Esophagus muscularis mucosa (tissue), 4 donors: ENCODE data around the gene NUSAP1.

Experiments used
- EP300 ChIP-seq: sonication (generic); formaldehyde crosslinking; IDR thresholded peaks from one replicate; pipeline ENCODE4 v1.6.1; 2017; ENCODE audit warnings: antibody characterized with exemption
- POLR2A ChIP-seq: fragments of 450-650 bp; IDR thresholded peaks from one replicate; pipeline ENCODE4 v1.6.1; 2017; ENCODE audit warnings: antibody characterized with exemption, moderate library complexity, mild to moderate bottlenecking, low read depth
- TF ChIP-seq, protein P1 (sequence below), 3 experiments: fragments of 200-600 bp in 2 of 3; fragments of 450-650 bp in 1 of 3; sonication (generic) in 2 of 3; IDR thresholded peaks; one replicate each; pipeline ENCODE4 v1.5.1; 2017 to 2019; ENCODE audit warnings: antibody characterized with exemption in 3 of 3, mild to moderate bottlenecking in 2 of 3, moderate library complexity in 1 of 3

GRCh38 chr15:41401904-41402267 lies 69.2 kb downstream of the NUSAP1 start:
- TF ChIP-seq, protein P1, sequence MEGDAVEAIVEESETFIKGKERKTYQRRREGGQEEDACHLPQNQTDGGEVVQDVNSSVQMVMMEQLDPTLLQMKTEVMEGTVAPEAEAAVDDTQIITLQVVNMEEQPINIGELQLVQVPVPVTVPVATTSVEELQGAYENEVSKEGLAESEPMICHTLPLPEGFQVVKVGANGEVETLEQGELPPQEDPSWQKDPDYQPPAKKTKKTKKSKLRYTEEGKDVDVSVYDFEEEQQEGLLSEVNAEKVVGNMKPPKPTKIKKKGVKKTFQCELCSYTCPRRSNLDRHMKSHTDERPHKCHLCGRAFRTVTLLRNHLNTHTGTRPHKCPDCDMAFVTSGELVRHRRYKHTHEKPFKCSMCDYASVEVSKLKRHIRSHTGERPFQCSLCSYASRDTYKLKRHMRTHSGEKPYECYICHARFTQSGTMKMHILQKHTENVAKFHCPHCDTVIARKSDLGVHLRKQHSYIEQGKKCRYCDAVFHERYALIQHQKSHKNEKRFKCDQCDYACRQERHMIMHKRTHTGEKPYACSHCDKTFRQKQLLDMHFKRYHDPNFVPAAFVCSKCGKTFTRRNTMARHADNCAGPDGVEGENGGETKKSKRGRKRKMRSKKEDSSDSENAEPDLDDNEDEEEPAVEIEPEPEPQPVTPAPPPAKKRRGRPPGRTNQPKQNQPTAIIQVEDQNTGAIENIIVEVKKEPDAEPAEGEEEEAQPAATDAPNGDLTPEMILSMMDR (IDR thresholded peaks at IDR 0.05): no peak
- no peak for TF ChIP-seq EP300
- no peak for TF ChIP-seq POLR2A
